GM13976 (cell line): ENCODE measurements around the gene RAI14.

Source experiments
- DNase-seq: peaks from one replicate; pipeline ENCODE4 v3.0.0; 2012; ENCODE audit warnings: low spot score
- CTCF ChIP-seq: IDR thresholded peaks from 2 replicates; pipeline ENCODE4 v1.5.1; 2012; ENCODE audit warnings: borderline replicate concordance, mild to moderate bottlenecking; ENCODE audit not compliant: insufficient read depth; ENCODE audit errors: extremely low read depth, missing control alignments, control extremely low read depth
- in situ Hi-C: fragments of 300-500 bp; cut with MboI; formaldehyde crosslinking; loops from one replicate; pipeline ENCODE4 v1.12.0; 2022; ENCODE audit warnings: low sequenced_read_pairs, mixed read lengths, inconsistent platforms; ENCODE audit not compliant: unreplicated experiment

RAI14 gene

GRCh38 chr5:34858790-34859189, 202.7 kb downstream of the RAI14 start:
- in situ Hi-C loops: no loop called here
- no peak for TF ChIP-seq CTCF
- DNase-seq: no peak

GRCh38 chr5:34859253-34859652, 203.1 kb downstream of the RAI14 start:
- in situ Hi-C loops: no loop called here
- no peak for DNase-seq
- TF ChIP-seq CTCF: no peak

GRCh38 chr5:34863946-34864345, 207.8 kb downstream of the RAI14 start:
- no peak for DNase-seq
- no peak for TF ChIP-seq CTCF
- in situ Hi-C loops: no loop called here

GRCh38 chr5:34865091-34865490, 209.0 kb downstream of the RAI14 start:
- no peak for DNase-seq
- TF ChIP-seq CTCF: no peak
- in situ Hi-C loops: no loop called here

GRCh38 chr5:34866989-34867471, 210.9 kb downstream of the RAI14 start:
- no peak for TF ChIP-seq CTCF
- in situ Hi-C loops: no loop called here
- DNase-seq: no peak

GRCh38 chr5:34867660-34868059, 211.5 kb downstream of the RAI14 start:
- DNase-seq: no peak
- in situ Hi-C loops: no loop called here
- TF ChIP-seq CTCF: no peak

- no peak for DNase-seq
- in situ Hi-C loops: no loop called here
- TF ChIP-seq CTCF: no peak
These were observed 212.7 kb downstream of the RAI14 start for GRCh38 chr5:34868791-34869190.
